ENCODE data around the gene RAD51B. TPM values are rescaled to one million over a fixed set of nuclear protein-coding genes. Genes with fewer than 3 reads are reported as not detected.

RAD51B gene
- total RNA-seq, 4 donors from 2014 or later = 12.6 to 26.4 (median 16.7) TPM

DNA sequence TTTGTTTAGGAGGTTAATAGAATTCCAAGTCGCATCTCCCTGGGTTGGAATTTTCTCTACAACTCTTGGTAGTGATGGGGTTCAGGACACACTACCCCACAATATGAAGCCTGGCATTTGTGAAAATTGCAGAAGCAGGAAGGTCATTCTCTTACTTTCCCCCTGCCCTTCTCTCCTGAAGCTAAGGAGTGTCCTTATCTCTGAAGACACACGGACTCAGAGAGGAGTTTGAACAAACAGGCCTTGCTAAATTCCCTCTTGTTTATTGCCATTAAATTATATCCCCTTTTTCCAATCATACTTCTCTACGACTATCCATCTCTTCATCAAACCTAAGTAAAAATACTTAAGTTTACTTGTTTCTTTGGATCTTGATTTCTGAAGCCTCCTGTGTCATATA, 443.0 kb downstream of the RAD51B start:
- WGBS, 2 donors = 92 to 95% methylated on average over 3 of the region's 3 CpGs
- TF ChIP-seq EP300 (IDR thresholded peaks at IDR 0.05) (no peak), POLR2A (IDR thresholded peaks at IDR 0.05) (no peak)
- TF ChIP-seq, protein P1, sequence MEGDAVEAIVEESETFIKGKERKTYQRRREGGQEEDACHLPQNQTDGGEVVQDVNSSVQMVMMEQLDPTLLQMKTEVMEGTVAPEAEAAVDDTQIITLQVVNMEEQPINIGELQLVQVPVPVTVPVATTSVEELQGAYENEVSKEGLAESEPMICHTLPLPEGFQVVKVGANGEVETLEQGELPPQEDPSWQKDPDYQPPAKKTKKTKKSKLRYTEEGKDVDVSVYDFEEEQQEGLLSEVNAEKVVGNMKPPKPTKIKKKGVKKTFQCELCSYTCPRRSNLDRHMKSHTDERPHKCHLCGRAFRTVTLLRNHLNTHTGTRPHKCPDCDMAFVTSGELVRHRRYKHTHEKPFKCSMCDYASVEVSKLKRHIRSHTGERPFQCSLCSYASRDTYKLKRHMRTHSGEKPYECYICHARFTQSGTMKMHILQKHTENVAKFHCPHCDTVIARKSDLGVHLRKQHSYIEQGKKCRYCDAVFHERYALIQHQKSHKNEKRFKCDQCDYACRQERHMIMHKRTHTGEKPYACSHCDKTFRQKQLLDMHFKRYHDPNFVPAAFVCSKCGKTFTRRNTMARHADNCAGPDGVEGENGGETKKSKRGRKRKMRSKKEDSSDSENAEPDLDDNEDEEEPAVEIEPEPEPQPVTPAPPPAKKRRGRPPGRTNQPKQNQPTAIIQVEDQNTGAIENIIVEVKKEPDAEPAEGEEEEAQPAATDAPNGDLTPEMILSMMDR (IDR thresholded peaks at IDR 0.05) = no peak
- Histone ChIP-seq H3K27me3 (no peaks in the 10 kb centered on the region), H3K4me3 (no peak overlapping the region), H3K9me3 (no peaks in the 10 kb centered on the region), H3K27ac (no peak overlapping the region), H3K36me3 (no peaks in the 10 kb centered on the region), H3K4me1 (peaks cover 0 to 5% (median 1%) of the 10 kb centered on the region in 4 donors)
- DNase-seq (ENCODE audit: low spot score in 2 of 2) = no peak

DNA sequence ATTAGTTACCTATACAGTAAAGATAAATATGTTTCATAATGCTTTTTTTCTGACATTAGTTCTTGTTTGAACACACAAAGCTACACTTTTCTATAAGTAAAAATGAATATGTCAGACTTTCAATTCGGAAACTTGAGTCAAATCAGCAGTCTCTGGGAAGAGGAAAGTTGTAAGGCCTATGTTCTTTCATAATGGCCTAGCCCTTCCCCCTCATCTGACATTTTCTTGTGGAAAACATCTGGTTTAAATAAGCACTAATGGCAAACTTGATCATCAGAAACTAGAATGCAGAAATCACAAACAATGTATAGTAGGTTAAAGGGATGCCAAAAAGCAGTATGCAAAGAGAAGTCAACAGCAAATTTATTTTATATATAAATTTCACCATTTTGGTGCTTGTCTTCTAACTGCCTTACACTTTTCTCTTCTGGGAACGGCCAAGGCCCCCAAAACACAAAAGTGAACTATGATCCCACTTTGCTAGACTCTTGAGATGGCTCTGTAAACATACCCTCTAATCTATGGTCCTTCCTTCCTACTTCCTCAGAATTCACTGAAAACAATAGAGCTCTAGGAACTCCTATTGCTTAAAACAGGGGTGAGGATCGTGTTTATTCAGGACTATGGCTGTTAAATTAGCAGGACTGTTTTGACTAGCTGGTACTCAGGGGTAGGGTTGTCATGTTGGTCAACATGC, 444.1 kb downstream of the RAD51B start:
- Histone ChIP-seq H3K27ac (no peak overlapping the region), H3K36me3 (no peaks in the 10 kb centered on the region), H3K4me1 (peaks cover 0 to 12% (median 8%) of the 10 kb centered on the region in 4 donors), H3K27me3 (no peaks in the 10 kb centered on the region), H3K4me3 (no peak overlapping the region), H3K9me3 (no peaks in the 10 kb centered on the region)
- WGBS, 2 donors = 65 to 68% methylated on average over 3 of the region's 3 CpGs
- no peak for DNase-seq (ENCODE audit: low spot score in 2 of 2)
- TF ChIP-seq EP300 (IDR thresholded peaks at IDR 0.05) (no peak), POLR2A (IDR thresholded peaks at IDR 0.05) (no peak)
- TF ChIP-seq, protein P1 (IDR thresholded peaks at IDR 0.05) = no peak

DNA sequence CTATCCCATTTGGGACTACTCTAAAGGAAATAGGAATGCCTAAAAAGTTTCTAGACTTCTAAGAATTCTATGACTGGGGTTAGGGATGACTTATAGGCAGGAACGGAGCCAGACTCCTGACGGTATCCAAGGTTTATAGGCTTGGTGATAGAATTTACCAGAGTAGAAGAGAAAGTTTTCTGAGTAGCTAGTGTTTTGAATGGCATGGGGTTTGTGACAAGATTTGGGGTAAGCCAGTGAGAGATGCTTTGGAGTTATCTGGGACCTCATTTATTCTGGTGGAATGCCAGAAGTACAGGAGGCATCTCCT, 444.6 kb downstream of the RAD51B start:
- H3K9me3 ChIP-seq = no peaks in the 10 kb centered on the region
- 81 to 87% methylated on average over 2 of the region's 2 CpGs for WGBS, 2 donors
- H3K4me3 ChIP-seq = no peak overlapping the region
- H3K4me1 ChIP-seq = peaks cover 0 to 17% (median 10%) of the 10 kb centered on the region in 4 donors
- no peak for TF ChIP-seq EP300 (IDR thresholded peaks at IDR 0.05)
- TF ChIP-seq, protein P1 (IDR thresholded peaks at IDR 0.05) = no peak
- no peak for TF ChIP-seq POLR2A (IDR thresholded peaks at IDR 0.05)
- no peak overlapping the region for H3K27ac ChIP-seq
- no peak for DNase-seq (ENCODE audit: low spot score in 2 of 2)
- no peaks in the 10 kb centered on the region for H3K27me3 ChIP-seq
- H3K36me3 ChIP-seq = no peaks in the 10 kb centered on the region

DNA sequence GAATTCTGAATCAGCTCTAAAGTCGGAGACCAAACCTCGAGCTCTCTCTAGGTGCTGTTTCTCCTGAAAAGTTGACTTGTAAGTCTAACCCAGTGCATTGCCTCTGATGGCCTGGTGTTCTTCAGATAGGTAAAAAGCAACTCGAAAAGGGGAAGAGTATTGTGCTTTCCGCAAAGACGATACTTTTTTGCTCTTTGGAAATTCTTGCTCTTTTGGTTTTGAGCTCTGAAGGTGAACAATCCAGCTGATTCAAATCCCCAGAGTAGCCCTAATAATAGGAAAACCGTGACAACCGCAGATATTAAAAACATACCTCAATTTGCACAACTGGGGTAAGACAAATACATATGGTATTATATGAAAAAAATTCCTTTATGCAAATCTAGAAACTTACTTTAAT, 447.4 kb downstream of the RAD51B start:
- Histone ChIP-seq H3K9me3 (no peaks in the 10 kb centered on the region), H3K27ac (peak overlapping the region in 2 of 4 donors; percentile 15 to 54), H3K4me3 (no peak overlapping the region), H3K4me1 (peaks cover 0 to 38% (median 17%) of the 10 kb centered on the region in 4 donors), H3K27me3 (no peaks in the 10 kb centered on the region), H3K36me3 (no peaks in the 10 kb centered on the region)
- no peak for TF ChIP-seq POLR2A (IDR thresholded peaks at IDR 0.05)
- TF ChIP-seq, protein P1 (IDR thresholded peaks at IDR 0.05) = no peak
- no peak for TF ChIP-seq EP300 (IDR thresholded peaks at IDR 0.05)
- 90 to 94% methylated on average over 7 of the region's 7 CpGs for WGBS, 2 donors
- DNase-seq (ENCODE audit: low spot score in 2 of 2) = no peak

DNA sequence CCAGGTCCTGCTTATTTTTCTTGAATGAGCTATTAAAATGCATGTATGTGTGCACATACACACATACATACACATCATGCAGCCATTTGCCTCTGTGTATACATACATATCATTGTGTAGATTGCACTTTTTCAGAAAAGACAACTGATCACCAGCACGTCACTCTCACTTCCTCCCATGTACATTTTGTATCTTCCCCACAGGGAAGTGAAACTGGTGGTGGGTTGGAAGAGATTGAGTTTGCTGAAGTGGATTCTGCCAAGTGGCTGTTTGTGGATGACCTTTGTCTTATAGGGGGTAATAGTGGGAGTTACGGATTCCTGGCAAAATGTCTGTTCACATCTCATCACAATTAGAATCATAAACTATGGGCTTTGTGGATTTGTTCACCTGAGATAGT, 448.6 kb downstream of the RAD51B start:
- Histone ChIP-seq H3K4me1 (peaks cover 0 to 41% (median 17%) of the 10 kb centered on the region in 4 donors), H3K9me3 (no peaks in the 10 kb centered on the region), H3K27ac (peak overlapping the region in 3 of 4 donors; percentile 53 to 57 (median 55)), H3K4me3 (no peak overlapping the region), H3K36me3 (no peaks in the 10 kb centered on the region), H3K27me3 (no peaks in the 10 kb centered on the region)
- TF ChIP-seq EP300 (IDR thresholded peaks at IDR 0.05) = peak in 1 of 2 donors; percentile 68
- TF ChIP-seq, protein P1 (IDR thresholded peaks at IDR 0.05) = no peak
- 79 to 94% methylated on average over 2 of the region's 2 CpGs for WGBS, 2 donors
- no peak for DNase-seq (ENCODE audit: low spot score in 2 of 2)

Measured in tibial nerve (tissue), 4 donors.